ENCODE results near the gene RAB1A. TPM values are rescaled to one million over a fixed set of nuclear protein-coding genes. Genes with fewer than 3 reads are reported as not detected.

Gene RAB1A
- total and polyA plus RNA-seq, 9 of the 15 experiments (the other 6 are each of a cell fraction or from before 2014, with no cell fraction given): 43.8 to 163 (median 67.7) TPM

DNA sequence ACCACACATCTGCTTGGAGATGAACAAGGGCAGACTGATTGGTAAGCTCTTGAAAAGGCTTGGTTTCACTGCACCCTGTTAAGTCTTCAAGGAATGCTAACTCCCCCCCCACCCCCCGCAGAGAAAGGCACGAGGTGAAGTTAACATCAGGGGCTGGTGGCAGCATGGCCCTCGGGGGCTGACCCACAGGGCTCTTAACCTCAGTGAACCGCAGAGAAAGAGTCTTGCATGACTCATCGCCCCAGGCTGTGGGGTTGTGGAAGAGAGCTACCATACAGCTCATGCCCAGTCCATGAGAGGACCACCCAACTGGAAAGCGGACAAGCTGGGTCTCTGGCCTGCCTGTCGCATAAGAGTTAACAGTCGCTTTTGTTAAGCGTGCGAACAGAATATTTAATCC, 84.3 kb downstream of the RAB1A start:
- DNase-seq (ENCODE audit: extremely low read depth in 1 of 4, low spot score in 3 of 4): peak in 1 of 4 experiments; percentile 36
- peaks cover 10% of the 10 kb centered on the region for H3K9me3 ChIP-seq (replicated peaks; ENCODE audit: control insufficient read depth, insufficient read depth, low read depth, low read length)
- no peaks in the 10 kb centered on the region; a peak in 1 of 5 replicates for H3K4me1 ChIP-seq (replicated peaks in 1 of 2; ENCODE audit: control insufficient read depth in 2 of 2, insufficient read depth in 2 of 2, low read length in 2 of 2)
- ChIA-PET CTCF (ENCODE audit: low intra/inter-chr PET ratio) (no interaction called here), POLR2A (interaction anchor here (0.8 to 2.5 kb wide), 2 partner anchors 10 to 11 kb away, joined by 3 to 9 read pairs; partner anchors contain the start of gene CEP68)
- no peaks in the 10 kb centered on the region for H3K79me2 ChIP-seq (ENCODE audit: control insufficient read depth, insufficient read depth, low read length)
- no peak overlapping the region for H3K4me3 ChIP-seq
- H3K4me2 ChIP-seq (ENCODE audit: insufficient read depth, low read length): no peak overlapping the region
- FAIRE-seq: no peak
- H3K9ac ChIP-seq (ENCODE audit: insufficient read depth in 1 of 2, low read depth in 2 of 2, low read length in 2 of 2): no peak overlapping the region
- no peaks in the 10 kb centered on the region for H4K20me1 ChIP-seq (replicated peaks; ENCODE audit: control insufficient read depth, insufficient read depth, low read length)
- WGBS (ENCODE audit: insufficient coverage, low coverage, missing lambda C conversion rate): 51% methylated on average over 10 of the region's 10 CpGs
- H3K36me3 ChIP-seq (ENCODE audit: control insufficient read depth, insufficient read depth, low read length): no peaks in the 10 kb centered on the region
- no peak overlapping the region for H3K27ac ChIP-seq (ENCODE audit: extremely low read depth, low read depth, low read length)
- intact Hi-C loops (cut with micrococcal nuclease): no loop called here
- in situ Hi-C loops (cut with MboI): no loop called here
- no peak for ATAC-seq
- H3K27me3 ChIP-seq (ENCODE audit: control insufficient read depth in 2 of 2, insufficient read depth in 2 of 2, low read length in 2 of 2): no peaks in the 10 kb centered on the region
- no peak overlapping the region for H2AFZ ChIP-seq (ENCODE audit: low read depth, low read length)
- no TSS peak for BruUV-seq (replicated peaks)
- H3K9me1 ChIP-seq (ENCODE audit: control insufficient read depth, insufficient read depth, low read length): no peaks in the 10 kb centered on the region
- TF ChIP-seq FOSL1 (tag; conservative IDR thresholded peaks at IDR 0.05) (peak; percentile 53), JUND (IDR thresholded peaks at IDR 0.05; ENCODE audit: borderline replicate concordance, low read depth, low read length) (peak; percentile 68), JUND (tag; IDR thresholded peaks at IDR 0.05; ENCODE audit: borderline replicate concordance, low read depth, low read length) (peak; percentile 52; the same call in 1 of the 3 replicates)
- TF ChIP-seq, protein P1, sequence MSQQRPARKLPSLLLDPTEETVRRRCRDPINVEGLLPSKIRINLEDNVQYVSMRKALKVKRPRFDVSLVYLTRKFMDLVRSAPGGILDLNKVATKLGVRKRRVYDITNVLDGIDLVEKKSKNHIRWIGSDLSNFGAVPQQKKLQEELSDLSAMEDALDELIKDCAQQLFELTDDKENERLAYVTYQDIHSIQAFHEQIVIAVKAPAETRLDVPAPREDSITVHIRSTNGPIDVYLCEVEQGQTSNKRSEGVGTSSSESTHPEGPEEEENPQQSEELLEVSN (IDR thresholded peaks at IDR 0.05; ENCODE audit: borderline replicate concordance in 1 of 2, extremely low read depth in 1 of 2, insufficient read depth in 1 of 2, insufficient read length in 1 of 2, low read depth in 1 of 2, low read length in 1 of 2, poor library complexity in 1 of 2, severe bottlenecking in 1 of 2): peak in 1 of 2 experiments; percentile 35
- TF ChIP-seq, protein P2, sequence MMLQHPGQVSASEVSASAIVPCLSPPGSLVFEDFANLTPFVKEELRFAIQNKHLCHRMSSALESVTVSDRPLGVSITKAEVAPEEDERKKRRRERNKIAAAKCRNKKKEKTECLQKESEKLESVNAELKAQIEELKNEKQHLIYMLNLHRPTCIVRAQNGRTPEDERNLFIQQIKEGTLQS (IDR thresholded peaks at IDR 0.05): peak; percentile 69
- TF ChIP-seq, protein P2 (CRISPR knock-in tag; conservative IDR thresholded peaks at IDR 0.05): no peak
- TF ChIP-seq, protein P3, sequence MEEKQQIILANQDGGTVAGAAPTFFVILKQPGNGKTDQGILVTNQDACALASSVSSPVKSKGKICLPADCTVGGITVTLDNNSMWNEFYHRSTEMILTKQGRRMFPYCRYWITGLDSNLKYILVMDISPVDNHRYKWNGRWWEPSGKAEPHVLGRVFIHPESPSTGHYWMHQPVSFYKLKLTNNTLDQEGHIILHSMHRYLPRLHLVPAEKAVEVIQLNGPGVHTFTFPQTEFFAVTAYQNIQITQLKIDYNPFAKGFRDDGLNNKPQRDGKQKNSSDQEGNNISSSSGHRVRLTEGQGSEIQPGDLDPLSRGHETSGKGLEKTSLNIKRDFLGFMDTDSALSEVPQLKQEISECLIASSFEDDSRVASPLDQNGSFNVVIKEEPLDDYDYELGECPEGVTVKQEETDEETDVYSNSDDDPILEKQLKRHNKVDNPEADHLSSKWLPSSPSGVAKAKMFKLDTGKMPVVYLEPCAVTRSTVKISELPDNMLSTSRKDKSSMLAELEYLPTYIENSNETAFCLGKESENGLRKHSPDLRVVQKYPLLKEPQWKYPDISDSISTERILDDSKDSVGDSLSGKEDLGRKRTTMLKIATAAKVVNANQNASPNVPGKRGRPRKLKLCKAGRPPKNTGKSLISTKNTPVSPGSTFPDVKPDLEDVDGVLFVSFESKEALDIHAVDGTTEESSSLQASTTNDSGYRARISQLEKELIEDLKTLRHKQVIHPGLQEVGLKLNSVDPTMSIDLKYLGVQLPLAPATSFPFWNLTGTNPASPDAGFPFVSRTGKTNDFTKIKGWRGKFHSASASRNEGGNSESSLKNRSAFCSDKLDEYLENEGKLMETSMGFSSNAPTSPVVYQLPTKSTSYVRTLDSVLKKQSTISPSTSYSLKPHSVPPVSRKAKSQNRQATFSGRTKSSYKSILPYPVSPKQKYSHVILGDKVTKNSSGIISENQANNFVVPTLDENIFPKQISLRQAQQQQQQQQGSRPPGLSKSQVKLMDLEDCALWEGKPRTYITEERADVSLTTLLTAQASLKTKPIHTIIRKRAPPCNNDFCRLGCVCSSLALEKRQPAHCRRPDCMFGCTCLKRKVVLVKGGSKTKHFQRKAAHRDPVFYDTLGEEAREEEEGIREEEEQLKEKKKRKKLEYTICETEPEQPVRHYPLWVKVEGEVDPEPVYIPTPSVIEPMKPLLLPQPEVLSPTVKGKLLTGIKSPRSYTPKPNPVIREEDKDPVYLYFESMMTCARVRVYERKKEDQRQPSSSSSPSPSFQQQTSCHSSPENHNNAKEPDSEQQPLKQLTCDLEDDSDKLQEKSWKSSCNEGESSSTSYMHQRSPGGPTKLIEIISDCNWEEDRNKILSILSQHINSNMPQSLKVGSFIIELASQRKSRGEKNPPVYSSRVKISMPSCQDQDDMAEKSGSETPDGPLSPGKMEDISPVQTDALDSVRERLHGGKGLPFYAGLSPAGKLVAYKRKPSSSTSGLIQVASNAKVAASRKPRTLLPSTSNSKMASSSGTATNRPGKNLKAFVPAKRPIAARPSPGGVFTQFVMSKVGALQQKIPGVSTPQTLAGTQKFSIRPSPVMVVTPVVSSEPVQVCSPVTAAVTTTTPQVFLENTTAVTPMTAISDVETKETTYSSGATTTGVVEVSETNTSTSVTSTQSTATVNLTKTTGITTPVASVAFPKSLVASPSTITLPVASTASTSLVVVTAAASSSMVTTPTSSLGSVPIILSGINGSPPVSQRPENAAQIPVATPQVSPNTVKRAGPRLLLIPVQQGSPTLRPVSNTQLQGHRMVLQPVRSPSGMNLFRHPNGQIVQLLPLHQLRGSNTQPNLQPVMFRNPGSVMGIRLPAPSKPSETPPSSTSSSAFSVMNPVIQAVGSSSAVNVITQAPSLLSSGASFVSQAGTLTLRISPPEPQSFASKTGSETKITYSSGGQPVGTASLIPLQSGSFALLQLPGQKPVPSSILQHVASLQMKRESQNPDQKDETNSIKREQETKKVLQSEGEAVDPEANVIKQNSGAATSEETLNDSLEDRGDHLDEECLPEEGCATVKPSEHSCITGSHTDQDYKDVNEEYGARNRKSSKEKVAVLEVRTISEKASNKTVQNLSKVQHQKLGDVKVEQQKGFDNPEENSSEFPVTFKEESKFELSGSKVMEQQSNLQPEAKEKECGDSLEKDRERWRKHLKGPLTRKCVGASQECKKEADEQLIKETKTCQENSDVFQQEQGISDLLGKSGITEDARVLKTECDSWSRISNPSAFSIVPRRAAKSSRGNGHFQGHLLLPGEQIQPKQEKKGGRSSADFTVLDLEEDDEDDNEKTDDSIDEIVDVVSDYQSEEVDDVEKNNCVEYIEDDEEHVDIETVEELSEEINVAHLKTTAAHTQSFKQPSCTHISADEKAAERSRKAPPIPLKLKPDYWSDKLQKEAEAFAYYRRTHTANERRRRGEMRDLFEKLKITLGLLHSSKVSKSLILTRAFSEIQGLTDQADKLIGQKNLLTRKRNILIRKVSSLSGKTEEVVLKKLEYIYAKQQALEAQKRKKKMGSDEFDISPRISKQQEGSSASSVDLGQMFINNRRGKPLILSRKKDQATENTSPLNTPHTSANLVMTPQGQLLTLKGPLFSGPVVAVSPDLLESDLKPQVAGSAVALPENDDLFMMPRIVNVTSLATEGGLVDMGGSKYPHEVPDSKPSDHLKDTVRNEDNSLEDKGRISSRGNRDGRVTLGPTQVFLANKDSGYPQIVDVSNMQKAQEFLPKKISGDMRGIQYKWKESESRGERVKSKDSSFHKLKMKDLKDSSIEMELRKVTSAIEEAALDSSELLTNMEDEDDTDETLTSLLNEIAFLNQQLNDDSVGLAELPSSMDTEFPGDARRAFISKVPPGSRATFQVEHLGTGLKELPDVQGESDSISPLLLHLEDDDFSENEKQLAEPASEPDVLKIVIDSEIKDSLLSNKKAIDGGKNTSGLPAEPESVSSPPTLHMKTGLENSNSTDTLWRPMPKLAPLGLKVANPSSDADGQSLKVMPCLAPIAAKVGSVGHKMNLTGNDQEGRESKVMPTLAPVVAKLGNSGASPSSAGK (IDR thresholded peaks at IDR 0.05): 0 out of 2 replicates have a peak, but pooled peaks have one; percentile 26

All from K562 (cell line).